HG02610 (cell line): ENCODE measurements around the gene VPS26C.
A peak's percentile ranks its signal among the peaks of the same experiment; 100 is the strongest.
"Not testable (repeated sequence)": the region's sequence is repeated elsewhere in the genome, so short reads cannot be mapped to it uniquely, and the experiment has no call there.

Source experiments
- ATAC-seq: cut with Tn5 transposase; IDR thresholded peaks from one replicate; pipeline ENCODE4 v1.9.1; 2021; ENCODE audit warnings: mild to moderate bottlenecking, moderate library complexity; ENCODE audit not compliant: unreplicated experiment

The VPS26C gene

GRCh38 chr21:37231671-37232070, 35.5 kb downstream of the VPS26C start:
- no peak for ATAC-seq

GRCh38 chr21:37231249-37231645, 35.9 kb downstream of the VPS26C start:
- no peak for ATAC-seq

DNA sequence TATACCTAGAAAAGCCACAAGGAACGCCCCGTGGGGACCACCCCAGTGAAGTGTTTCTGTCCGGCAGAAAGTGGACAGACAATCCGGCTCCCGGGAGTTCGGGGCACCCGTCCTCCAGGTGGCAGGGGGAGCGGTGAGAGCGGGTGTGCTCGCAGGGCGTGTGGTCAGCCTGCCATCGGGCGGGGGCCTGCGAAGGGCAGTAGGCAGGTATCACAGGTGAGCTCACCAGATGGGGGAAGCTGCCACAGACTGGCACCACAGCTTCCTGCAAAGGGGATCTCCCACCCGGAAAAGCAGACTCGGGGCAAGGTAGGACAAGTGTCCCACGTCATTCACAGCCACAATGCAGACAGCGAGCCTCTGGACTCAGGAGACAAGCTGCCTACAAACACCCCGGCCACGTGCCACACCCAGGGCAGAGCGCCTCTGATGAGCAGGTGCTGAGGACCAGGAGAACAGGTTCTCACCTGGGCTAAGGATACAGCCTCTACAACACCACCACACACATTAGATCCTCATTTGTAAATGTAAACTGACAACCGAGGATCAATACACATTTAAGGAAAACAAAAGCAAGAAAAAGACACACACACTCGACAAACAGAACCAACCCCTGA, 36.4 kb downstream of the VPS26C start:
- ATAC-seq = no peak

DNA sequence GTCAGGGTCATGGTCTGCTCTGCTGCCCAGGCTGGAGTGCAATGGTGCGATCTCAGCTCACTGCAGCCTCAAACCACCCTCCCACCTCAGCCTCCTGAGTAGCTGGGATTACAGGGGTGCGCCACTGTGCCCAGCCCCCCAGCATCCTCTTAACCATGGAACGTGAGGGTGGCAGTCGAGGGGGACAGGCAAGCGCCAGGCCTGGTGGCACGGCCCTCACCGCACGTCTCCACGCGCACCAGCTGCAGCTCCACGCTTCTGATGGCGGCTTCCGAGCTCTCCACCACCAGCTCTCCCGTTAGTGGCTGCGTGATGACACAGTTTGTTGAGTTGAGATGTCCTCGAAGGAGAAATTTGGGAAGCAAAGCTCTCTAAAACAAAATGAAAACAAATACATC, 39.1 kb downstream of the VPS26C start:
- no peak for ATAC-seq

DNA sequence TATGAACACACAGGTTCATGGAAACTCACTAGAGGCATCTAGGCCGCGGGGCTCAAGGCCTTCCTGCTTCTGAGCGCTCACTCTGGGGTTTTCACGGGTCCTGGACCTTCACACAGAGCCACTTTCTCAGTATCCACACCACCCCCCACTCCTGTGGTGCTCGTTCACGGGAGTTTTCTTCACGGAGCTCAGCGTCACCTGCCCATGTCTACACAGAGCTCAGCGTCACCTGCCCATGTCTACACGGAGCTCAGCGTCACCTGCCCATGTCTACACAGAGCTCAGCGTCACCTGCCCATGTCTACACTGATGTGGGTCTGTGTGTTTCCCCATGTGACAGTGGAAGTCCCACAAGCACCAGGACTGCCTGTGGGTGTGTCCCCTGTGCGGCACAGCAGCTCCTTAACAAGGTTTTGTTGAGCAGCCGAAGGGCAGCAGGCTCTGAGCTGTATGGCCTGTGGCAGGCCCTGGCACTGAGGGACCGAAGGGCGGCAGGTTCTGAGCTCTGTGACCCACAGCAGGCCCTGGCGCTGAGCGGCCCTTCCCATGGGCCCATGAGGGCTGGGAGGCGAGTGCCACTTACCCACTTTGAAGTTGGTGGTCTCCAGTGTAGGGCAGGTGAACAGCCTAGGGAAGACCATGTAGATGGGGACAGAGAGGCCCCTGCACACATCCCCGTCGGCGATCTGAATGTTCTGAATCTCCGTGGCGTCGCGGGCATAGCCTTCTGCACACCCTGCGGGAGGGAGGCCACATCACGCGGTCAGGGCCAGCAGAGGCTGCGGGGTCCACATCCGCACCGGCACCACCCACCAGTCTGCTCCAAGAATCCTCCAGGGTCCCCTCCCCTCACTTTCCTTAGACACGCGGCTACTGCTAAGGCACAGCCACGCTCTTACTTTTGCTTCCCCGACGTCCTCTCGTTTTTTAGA, 39.8 kb downstream of the VPS26C start:
- no peak for ATAC-seq

DNA sequence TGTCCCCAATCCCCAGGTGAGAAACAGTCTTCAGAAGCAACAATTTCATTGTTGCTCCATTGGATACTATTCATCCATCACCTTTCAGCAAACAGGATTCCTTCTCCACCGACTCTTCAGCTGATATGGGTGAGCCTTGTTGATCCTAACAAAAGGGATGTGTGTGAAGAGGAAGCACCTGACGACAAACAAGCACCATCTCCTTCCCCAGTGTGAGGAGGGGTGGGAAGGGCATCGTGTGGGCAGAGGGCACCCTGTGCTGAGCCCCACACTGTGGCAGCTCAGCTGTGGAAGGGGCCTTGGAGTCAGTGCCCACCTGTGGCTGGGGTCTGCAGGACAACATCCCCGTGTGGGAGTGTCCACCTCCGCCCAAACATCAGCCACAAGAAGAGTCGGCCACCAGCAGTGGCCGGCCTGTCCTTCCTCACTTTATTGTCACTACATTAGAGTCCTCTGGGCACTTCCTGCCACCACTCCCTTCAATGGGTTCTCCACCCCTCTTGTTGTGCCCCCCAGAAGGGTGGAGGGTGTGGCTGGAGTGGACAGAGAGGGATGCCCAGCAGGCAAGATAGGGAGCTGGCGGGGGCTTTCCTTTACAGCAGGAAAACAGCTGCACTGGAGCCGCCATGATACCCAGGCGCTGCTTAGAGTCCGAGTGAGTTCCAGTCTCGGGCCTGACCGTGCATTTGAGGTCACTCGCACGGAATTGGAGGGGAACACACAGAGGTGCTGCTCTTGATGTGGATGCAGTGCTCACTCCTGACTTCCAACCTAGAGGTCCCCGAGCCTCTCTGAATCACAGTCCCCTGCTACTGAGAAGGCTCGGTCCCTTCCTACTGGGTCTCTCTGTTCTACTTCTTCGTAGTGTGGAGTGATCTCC, 40.9 kb downstream of the VPS26C start:
- no peak for ATAC-seq

GRCh38 chr21:37224861-37225839, 42.0 kb downstream of the VPS26C start:
- no peak for ATAC-seq

DNA sequence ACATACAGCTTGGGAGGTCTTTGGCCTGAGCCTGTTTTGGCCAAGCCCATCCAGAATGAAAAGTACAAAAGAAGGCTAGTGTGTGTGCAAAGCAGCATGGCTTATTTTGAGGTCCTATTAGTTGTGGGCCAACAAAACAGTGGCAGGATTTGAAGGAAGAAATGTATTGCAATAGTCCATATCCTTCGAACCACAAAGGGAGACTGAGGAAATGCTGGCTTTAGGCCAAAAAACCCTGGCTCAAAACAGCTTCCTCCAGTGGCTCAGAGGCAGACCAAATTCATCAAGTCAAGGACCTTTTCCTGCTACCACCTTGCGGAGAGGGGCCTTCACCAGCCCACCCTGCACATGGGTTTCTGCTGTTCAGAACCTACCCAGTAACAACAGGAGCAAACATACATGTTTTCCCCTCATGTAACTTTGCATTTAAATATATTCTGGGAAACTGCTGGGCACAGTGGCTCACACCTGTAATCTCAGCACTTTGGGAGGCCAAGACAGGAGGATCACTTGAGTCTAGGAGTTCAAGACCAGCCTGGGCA, 43.3 kb downstream of the VPS26C start:
- ATAC-seq = no peak

DNA sequence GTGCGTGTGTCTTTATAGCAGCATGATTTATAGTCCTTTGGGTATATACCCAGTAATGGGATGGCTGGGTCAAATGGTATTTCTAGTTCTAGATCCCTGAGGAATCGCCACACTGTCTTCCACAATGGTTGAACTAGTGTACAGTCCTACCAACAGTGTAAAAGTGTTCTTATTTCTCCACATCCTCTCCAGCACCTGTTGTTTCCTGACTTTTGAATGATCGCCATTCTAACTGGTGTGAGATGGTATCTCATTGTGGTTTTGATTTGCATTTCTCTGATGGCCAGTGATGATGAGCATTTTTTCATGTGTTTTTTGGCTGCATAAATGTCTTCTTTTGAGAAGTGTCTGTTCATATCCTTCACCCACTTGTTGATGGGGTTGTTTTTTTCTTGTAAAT, 44.9 kb downstream of the VPS26C start:
- not testable (repeated sequence) for ATAC-seq

DNA sequence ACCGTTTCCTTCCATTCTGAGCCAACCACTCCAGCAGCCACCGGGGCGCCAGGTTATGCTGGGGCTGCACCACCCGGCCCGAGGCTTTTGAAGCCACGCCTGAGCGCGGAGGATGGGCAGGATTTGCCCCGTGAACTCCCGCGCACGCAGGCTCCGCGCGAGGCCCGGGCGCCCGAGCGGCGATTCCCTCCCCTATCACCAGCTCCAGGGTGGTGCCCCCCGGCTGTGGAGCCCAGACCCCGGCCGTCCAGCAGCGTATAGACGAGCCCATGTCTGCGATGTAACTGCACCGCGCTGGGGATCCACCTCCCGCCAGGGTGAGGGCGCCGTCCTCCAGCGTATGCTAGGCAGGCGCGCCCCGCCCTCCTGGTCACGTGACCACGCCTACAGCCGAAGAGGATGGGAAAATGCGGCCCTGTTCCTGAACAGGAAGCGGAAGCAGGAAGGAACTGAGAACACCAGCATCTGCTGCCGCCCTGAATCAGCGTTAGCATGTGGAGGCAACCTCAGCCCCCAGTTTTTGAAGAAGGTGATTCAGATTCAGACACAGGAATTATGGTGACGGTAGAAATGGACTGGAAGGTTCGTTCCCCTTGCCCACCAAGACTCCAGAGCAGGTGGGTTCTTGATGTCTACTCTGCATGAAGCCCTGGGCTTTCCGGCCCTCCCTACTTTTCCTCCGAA, 46.0 kb downstream of the VPS26C start:
- ATAC-seq = peak; percentile 78

- ATAC-seq = peak; percentile 31
These were observed 46.6 kb downstream of the VPS26C start for GRCh38 chr21:37220433-37220980.

GRCh38 chr21:37219761-37220432, 47.2 kb downstream of the VPS26C start:
- ATAC-seq = no peak

DNA sequence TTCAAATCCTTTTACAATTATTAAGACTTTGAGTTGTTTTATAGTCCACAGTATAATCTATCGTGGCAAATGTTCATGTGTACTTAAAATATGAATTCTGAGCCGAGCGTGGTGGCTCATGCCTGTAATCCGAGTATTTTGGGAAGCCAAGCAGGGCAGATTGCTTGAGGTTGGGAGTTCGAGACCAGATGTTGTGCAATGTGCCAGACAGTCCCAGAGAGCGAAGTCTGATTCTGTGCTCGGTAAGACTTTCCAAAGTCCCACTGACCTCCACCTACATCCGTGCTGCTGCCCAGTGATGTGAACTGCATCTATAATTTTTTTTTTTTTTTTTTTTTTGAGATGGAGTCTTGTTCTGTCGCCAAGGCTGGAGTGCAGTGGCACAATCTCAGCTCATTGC, 52.2 kb downstream of the VPS26C start:
- no peak for ATAC-seq

DNA sequence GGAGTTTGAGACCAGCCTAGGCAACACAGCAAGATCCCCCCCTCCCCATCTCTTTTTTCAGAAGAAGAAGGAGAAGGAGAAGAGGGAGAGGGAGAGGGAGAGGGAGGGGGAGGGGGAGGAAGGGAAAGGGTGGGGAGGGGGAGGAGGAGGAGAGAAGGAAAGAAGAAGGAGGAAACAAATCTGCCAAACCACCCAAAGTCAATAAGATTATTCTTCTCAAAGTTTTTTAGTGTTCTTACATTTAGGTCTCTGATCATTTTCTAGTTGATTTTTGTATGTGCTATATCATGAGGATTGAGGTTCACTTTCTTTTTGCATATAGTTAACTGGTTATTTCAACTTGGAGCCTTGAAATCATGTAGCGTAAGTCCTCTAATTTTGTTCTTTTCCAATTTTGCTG, 56.3 kb downstream of the VPS26C start:
- no peak for ATAC-seq

- ATAC-seq = no peak
These were observed 57.0 kb downstream of the VPS26C start for GRCh38 chr21:37210130-37210529.

- ATAC-seq = peak; percentile 41
These were observed 58.4 kb downstream of the VPS26C start for GRCh38 chr21:37208741-37209225.

DNA sequence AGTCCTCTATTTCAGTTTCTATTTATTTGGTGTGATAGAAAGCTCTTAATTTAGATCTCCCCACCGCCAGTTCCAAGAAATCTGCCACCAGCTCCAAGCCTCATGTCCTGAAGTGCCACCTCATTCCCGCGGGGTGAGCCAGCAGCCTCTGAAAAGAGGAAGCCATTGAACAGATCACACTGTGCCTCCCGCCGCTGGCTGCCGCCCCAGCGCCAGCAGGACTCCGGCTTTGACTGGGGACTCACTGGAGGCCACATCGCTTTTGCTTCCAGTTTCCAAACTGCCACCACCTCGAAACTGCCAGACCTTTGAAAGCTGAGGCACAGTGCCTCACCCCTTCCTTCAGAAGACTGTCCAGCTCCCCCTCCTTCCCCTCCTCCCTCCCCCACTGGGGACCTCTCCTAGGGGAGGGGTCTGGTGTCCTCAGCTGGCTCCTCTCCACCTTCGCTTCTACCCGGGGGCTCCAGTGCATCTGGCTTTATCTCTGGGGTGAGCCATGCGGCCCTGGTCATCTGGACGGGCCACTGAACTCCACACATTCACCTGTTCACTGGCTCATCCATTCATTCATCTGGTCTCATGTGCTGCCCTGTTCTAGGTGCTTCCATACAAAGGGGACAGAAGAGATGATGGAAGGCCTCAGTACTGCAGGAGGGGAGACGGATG, 58.9 kb downstream of the VPS26C start:
- ATAC-seq = peak; percentile 55
